Skeletal muscle cell (primary cell): ENCODE measurements around the gene ENO3.
A peak's percentile ranks its signal among the peaks of the same experiment; 100 is the strongest.
"Not testable (repeated sequence)": the region's sequence is repeated elsewhere in the genome, so short reads cannot be mapped to it uniquely, and the experiment has no call there.

Experiments used
- DNase-seq: peaks from one replicate; pipeline ENCODE4 v3.0.0-alpha.2; 2010; ENCODE audit warnings: low read depth
- H3K4me3 ChIP-seq: 2 replicates; pipeline ENCODE4 v1.5.1; 2011; ENCODE audit warnings: low read depth, mild to moderate bottlenecking, control low read depth, low read length, moderate library complexity

ENO3 gene

DNA sequence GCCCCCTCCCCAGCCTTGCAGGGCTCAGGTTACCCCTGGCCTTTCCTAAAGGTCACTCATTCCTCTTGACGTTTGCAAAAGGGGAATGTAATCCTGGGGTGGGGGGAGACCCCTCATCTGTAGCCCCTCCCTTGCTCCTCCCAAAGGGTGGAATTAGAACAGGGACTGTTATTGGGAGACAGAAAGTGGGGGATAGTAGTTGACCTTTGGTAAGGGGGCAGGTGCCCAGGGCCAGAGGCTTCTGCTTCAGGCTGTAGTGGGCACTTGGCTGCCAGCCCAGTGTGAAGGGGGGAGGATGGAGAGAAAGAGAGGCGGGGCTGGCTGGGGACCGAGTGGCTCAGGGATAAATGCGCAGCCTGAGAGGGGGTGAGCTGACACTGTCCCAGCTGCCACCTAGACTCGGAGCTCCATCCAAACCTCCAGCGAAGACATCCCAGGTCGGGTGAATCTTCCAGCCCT, at the start of gene ENO3:
ENO3 (plus strand) TSS at position 374 of the 459 bp plus-strand sequence. CDS start 711 bp downstream, outside the sequence.
- H3K4me3 ChIP-seq, result peak within 1 kb of the TSS; percentile 37
- no peak for DNase-seq

DNA sequence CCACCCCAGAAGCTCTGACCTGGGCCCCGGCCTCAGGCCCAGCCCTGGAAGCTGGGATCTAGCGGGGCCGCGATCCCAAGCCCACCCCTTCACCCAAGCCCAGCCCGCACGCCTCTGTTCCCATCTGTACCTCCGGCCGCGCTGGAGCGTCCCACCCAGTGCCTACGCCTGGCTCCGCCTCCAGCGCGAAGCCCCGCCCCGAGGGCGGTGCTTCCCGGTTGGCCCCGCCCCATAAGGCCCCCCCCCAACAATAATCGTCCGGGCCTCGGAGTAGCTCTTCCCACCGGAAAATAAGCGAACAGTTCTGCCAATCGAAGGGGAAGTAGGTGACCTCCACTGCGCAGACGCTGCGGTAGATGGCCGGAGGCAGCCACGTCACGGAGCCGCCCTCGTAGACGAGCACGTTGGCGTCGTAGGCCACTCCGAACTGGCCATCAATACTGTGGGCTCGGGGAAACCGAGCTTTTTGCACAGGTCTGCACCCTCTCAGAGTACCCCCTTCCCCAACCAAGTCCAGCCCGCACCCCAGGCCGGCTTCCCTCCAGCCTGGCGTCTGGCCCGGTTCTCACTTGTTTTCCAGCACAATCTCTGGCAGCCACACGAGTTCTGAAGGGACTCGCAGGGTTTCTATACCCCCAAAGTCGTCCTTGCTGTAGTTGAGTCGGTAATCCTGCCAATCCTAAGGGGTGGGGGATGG, 49.1 kb upstream of the ENO3 start:
- no peak for DNase-seq
- no peak overlapping the region for H3K4me3 ChIP-seq

DNA sequence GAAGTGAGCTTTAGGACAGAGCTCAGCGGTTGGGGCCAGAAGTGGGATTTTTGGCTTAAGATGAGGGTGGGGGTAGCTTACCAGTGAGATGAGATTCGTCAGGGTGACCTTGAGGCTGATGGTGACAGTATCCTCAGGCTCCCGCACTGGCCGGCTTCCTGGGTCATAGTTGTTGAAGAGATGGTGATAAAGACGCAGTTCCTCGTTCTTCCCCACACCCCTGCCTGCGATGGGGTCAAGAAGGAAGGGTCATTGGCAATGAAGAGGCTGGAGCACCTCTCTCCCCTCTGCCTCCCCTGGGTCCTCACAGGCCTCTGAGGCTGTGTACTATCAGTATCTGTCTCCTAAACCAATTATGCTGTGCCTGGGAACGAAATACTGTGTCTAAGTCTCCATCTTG, 48.4 kb upstream of the ENO3 start:
- no peak overlapping the region for H3K4me3 ChIP-seq
- no peak for DNase-seq

DNA sequence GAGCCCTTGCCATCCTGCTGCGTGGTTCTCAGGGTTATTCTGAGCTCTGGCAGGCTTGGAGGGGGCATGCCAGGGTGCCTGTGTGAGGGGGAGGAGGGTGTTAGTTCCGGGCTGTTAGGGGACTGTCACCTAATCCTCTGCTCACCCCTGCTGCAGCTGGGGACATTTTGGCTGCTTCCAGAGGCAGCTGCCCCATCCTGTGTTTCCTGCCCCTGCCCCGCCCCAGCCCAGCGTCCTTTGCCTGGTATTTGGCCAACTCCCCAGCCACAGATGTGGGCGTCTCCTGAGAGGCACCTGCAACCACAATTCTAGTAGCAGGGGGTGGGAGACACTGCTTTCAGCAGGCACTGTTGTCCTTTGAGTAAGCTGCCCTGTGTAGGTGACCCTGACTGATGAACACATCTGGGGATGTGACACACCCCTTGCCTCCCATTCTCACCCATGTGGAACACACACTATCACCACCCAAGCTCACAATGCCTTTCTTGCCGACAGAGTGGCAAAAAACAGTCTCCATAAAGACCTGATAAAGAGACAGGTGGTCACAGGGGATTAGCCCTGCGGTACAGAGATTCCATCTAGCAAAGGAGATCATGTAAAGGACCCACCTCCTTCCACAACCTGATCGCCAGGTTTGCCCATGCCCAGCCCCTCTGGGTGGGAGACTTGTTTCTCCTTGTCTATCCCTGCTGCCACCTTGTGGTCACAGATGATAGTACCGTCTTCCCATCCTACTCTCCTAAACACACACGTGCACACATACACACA, 47.7 kb upstream of the ENO3 start, which contains the start of gene CHRNE:
CHRNE (minus strand) TSS at position 48 of the 768 bp plus-strand sequence; CDS start at position 13, 35 bp downstream.
- peak; percentile 51 for DNase-seq
- H3K4me3 ChIP-seq, result no peak within 1 kb of the TSS

DNA sequence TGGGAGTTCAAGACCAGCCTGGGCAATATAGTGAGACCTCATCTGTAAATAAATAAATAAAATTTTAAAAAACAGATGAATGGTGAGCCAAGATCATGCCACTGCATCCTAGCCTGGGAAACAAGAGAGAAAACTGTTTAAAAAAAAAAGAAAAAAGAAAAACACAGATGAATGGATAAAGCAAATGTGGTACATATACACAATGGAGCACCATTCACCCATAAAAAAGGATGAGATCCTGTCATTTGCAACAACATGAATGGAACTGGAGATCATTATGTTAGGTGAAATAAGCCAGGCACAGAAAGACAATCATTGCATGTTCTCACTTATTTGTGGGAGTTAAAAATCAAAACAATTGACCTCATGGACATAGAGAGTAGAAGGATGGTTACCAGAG, 44.3 kb upstream of the ENO3 start:
- H3K4me3 ChIP-seq, DNase-seq: not testable (repeated sequence)

DNA sequence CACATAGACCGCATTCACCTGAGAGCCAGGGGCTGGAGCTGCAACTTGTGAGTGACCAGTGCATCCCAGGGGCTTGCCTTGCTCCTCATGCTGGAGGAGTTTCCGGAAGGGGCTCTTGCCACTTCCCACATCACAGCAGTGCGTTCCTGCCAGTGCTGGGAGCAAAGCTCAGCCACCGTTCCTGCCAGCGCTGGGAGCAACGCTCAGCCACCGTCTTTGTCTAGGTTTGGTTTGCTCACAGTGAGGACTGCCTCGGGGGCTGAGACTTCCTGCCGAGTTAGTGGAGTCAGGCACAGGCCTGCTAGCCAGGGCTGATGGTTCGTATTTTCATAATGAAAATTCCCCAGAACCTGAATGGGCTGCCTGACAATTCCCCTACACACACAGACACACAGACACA, 42.6 kb upstream of the ENO3 start:
- no peak for DNase-seq

DNA sequence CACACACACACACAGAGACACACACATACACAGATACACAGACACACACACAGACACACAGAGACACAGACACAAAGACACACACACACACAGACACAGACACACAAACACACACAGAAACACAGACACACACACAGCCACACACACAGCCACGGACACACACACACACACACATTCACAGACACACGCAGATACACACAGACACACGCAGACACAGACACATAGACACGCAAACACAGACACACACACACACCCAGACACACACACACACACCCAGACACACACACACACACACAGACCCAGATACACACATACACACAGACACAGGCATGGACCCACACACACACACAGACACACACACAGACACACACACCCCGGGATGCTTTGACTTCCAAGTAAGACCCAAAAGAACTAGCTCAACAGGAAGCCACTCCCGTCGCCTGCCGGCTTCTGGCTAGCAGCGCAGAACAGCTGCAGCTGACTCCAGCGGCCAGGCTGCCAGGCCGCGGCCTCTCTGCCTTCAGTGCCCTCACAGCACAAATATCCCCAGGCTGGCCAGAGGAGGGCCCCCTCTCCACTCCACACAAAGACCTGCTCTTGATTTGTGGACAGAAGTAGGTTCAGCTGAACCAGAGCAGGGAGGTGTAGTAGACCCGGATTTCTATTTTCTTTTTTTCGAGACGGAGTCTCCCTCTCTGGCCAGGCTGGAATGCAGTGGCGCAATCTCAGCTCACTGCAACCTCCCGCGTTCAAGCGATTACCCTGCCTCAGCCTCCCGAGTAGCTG, 42.0 kb upstream of the ENO3 start:
- peak; percentile 62 for DNase-seq
- H3K4me3 ChIP-seq, result no peak overlapping the region

More for the DNA sequence above, 42.6 kb upstream of the ENO3 start:
- H3K4me3 ChIP-seq, result no peak overlapping the region

DNA sequence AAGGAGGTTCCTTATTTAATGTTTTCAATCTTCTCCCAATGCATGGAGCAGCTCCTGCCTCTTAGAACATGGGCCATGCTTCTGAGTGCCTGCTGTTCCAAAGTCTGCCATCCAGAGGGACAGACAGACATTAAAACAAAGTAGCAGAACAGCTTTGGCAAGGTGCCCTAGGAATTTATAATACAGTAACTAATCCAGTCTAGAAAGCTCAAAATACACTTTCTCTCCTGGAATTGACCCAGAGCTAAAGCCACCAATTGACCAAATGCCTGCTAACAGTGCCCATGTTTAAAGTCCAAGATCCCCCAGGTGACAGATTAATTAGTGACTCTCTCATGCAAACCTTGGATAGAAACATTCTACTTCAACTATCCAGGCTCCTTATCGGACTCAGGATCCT, 36.9 kb upstream of the ENO3 start:
- no peak overlapping the region for H3K4me3 ChIP-seq
- DNase-seq, result no peak

DNA sequence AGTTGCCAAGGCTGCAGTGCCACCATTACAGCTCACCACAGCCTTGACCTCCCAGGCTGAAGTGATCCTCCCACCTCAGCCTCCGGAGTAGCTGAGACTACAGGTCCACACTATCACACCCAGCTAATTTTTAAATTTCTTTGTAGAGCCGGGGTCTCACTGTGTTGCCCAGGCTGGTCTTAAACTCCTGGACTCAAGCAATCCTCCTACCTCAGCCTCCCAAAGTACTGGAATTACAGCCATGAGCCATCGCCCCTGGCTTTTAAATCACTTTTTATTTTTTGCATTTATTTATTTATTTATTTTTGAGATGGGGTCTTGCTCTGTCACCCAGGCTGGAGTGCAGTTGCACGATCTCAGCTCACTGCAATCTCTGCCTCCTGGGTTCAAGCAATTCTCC, 36.4 kb upstream of the ENO3 start:
- H3K4me3 ChIP-seq, DNase-seq: not testable (repeated sequence)

DNA sequence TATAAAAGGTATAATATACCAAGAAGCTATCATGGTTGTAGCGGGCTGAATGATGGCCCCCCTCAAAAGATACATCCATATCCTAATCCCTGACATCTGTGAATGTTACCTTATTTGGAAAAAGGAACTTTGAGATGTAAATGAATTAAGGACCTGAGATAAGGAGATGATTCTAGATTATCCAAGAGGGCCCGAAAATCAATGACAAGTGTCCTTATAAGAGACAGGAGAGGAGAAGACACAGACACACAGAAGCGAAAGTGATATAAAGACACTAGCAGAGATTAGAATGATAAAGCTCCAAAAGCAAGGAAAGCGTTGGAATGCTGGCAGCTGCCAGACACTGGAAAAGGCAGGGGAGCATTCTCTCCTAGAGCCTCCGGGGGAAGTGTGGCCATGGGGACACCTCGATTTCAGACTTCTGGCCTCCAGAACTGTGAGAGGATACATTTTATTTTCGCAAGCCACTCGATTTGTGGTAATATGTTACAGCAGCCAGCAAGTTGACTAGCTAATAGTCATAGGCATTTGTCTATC, 31.3 kb upstream of the ENO3 start:
- no peak for DNase-seq
- H3K4me3 ChIP-seq, result no peak overlapping the region

DNA sequence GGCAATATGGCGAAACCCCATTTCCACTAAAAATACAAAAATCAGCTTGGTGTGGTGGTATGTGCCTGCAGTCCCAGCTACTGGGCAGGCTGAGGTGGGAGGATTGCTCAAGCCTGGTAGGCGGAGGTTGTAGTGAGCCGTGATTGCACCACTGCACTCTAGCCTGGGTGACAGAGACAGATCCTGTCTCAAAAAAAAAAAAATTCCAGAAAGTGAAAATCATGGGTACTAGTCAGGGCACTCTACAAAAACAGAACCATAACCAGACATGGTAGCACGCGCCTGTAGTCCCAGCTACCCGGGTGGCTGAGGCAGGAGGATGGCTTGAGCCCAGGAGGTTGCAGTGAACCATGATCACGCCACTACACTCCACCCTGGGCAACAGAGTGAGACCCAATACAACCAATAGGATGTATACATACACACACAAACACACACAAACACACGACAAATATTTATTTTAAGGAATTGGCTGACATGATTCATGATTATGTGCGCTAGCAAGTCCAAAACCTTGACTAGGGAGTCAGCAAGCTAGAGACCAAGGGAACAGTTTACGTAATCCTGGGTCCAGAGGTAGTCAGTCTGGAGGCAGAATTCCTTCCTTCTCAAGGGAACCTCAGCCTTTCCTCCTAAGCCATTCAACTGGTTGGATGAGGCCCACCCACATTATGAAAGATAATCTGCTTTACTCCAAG, 30.4 kb upstream of the ENO3 start:
- no peak overlapping the region for H3K4me3 ChIP-seq
- peak; percentile 49 for DNase-seq

DNA sequence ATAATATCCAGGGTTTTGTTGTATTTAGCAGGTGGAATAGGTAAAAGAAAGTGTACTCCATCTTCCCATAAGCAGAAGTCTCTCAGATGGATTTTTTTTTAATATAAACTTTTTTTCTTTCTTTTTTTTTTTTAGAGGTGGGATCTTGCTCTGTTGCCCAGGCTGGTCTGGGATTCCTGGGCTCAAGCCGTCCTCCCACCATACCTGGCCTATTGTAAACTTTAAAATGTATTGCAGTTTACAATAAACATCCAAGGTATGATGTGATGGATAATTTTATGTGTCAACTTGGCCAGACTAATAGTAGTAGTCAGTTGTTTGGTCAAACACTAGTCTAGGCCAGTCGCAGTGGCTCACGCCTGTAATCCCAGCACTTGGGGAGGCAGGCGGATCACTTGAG, 29.6 kb upstream of the ENO3 start:
- H3K4me3 ChIP-seq, result no peak overlapping the region
- DNase-seq, result no peak

DNA sequence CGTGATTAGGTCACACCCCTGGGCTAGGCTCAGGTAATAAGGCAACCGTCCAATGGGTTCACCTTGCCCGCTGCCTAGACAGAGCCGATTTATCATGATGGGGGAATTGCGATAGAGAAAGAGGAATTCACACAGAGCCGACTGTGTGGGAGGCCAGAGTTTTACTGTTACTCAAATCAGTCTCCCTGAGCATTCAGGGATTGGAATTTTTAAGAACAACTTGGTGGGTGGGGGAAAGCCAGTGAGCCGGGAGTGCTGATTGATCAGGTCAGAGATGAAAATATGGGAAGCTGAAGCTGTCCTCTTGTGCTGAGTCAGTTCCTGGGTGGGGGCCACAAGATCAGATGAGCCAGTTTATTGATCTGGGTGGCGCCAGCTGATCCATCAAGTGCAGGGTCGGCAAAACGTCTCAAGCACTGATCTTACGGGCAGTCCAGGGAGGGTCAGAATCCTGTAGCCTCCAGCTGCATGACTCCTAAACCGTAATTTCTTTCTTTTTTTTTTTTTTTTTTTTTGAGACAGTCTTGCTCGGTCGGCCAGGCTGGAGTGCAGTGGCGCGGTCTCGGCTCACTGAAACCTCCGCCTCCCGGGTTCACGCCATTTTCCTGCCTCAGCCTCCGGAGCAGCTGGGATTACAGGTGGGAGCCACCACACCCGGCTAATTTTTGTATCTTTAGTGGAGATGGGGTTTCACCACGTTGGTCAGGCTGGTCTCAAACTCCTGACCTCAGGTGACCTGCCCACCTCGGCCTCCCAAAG, 24.2 kb upstream of the ENO3 start:
- DNase-seq, H3K4me3 ChIP-seq: not testable (repeated sequence)

DNA sequence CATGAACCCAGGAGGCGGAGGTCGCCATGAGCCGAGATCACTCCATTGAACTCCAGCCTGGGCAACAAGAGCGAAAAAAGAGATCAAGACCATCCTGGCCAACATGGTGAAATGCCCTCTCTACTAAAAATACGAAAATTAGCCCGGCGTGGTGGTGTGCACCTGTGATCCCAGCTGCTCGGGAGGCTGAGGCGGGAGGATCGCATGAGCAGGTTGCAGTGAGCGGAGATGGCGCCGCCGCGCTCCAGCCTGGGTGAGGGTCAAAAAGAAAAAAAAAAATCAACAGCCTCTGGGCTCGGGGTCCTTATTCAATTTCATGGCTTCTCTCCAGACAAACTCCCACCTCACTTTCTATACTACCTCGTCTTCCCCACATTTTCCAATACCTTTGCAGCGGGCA, 22.0 kb upstream of the ENO3 start:
- no peak overlapping the region for H3K4me3 ChIP-seq
- DNase-seq, result no peak

DNA sequence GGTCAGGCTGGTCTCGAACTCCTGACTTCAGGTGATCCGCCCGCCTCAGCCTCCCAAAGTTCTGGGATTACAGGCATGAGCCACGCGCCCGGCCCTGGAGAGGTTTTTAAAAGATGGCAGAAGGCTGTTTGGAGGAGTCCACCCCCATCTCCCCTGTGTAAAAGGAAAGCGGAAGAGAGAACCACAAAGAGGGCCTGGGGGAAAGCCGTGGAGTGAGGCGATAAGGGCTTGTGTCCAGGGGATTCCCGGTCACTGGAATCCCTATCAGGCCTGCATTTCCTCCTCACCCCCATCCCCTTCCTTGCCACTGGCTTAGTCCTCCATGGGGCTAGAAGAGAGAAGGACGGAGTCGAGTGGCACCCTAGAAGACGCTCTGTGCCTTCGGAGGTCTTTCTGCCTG, 19.0 kb upstream of the ENO3 start, which contains the start of gene GP1BA:
GP1BA (plus strand) TSS at position 315 of the 400 bp plus-strand sequence. CDS start 328 bp downstream, outside the sequence.
- H3K4me3 ChIP-seq, result no peak within 1 kb of the TSS
- DNase-seq, result no peak

DNA sequence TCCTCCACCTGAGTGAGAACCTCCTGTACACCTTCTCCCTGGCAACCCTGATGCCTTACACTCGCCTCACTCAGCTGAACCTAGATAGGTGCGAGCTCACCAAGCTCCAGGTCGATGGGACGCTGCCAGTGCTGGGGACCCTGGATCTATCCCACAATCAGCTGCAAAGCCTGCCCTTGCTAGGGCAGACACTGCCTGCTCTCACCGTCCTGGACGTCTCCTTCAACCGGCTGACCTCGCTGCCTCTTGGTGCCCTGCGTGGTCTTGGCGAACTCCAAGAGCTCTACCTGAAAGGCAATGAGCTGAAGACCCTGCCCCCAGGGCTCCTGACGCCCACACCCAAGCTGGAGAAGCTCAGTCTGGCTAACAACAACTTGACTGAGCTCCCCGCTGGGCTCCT, 18.2 kb upstream of the ENO3 start:
- no peak for DNase-seq

DNA sequence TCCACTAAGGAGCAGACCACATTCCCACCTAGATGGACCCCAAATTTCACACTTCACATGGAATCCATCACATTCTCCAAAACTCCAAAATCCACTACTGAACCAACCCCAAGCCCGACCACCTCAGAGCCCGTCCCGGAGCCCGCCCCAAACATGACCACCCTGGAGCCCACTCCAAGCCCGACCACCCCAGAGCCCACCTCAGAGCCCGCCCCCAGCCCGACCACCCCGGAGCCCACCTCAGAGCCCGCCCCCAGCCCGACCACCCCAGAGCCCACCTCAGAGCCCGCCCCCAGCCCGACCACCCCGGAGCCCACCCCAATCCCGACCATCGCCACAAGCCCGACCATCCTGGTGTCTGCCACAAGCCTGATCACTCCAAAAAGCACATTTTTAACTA, 17.3 kb upstream of the ENO3 start:
- H3K4me3 ChIP-seq, result no peak overlapping the region
- DNase-seq, result no peak

More for the DNA sequence above, 18.2 kb upstream of the ENO3 start:
- no peak overlapping the region for H3K4me3 ChIP-seq
